KOPT-K1 (cell line): ENCODE data around the gene ABLIM1.

Source experiments
- H3K27ac ChIP-seq: fragments of 200-600 bp; sonication (generic); 2 replicates; pipeline ENCODE4 v1.5.1; 2016; ENCODE audit warnings: antibody characterized with exemption, mild to moderate bottlenecking, low read depth, low read length; ENCODE audit not compliant: poor library complexity, severe bottlenecking
- H3K36me3 ChIP-seq: fragments of 200-600 bp; sonication (generic); 2 replicates; pipeline ENCODE4 v1.5.1; 2017; ENCODE audit warnings: antibody characterized with exemption, mild to moderate bottlenecking, low read length, moderate library complexity; ENCODE audit not compliant: insufficient read depth
- H3K9me3 ChIP-seq: fragments of 200-600 bp; sonication (generic); 2 replicates; pipeline ENCODE4 v1.5.1; 2017; ENCODE audit warnings: antibody characterized with exemption, low read length, mild to moderate bottlenecking; ENCODE audit not compliant: insufficient read depth, poor library complexity, severe bottlenecking

ABLIM1 gene

GRCh38 chr10:114684084-114684821 lies 26.2 kb upstream of the ABLIM1 start:
- no peak overlapping the region for H3K27ac ChIP-seq

GRCh38 chr10:114683593-114683992 lies 25.5 kb upstream of the ABLIM1 start:
- H3K9me3 ChIP-seq, result no peaks in the 10 kb centered on the region
- no peaks in the 10 kb centered on the region for H3K36me3 ChIP-seq
- no peak overlapping the region for H3K27ac ChIP-seq

More at GRCh38 chr10:114684084-114684821, 26.2 kb upstream of the ABLIM1 start:
- Histone ChIP-seq H3K9me3 (no peaks in the 10 kb centered on the region), H3K36me3 (no peaks in the 10 kb centered on the region)

GRCh38 chr10:114683162-114683561 lies 25.1 kb upstream of the ABLIM1 start:
- no peaks in the 10 kb centered on the region for H3K36me3 ChIP-seq
- no peaks in the 10 kb centered on the region for H3K9me3 ChIP-seq
- no peak overlapping the region for H3K27ac ChIP-seq

GRCh38 chr10:114682532-114682931 lies 24.5 kb upstream of the ABLIM1 start:
- no peak overlapping the region for H3K27ac ChIP-seq
- H3K36me3 ChIP-seq, result no peaks in the 10 kb centered on the region
- H3K9me3 ChIP-seq, result no peaks in the 10 kb centered on the region

- no peak overlapping the region for H3K27ac ChIP-seq
- no peaks in the 10 kb centered on the region for H3K36me3 ChIP-seq
- no peaks in the 10 kb centered on the region for H3K9me3 ChIP-seq
Observed at GRCh38 chr10:114682121-114682520, 24.0 kb upstream of the ABLIM1 start.

- Histone ChIP-seq H3K9me3 (no peaks in the 10 kb centered on the region), H3K27ac (no peak overlapping the region), H3K36me3 (no peaks in the 10 kb centered on the region)
Observed at GRCh38 chr10:114681542-114681941, 23.5 kb upstream of the ABLIM1 start.

- H3K9me3 ChIP-seq, result no peaks in the 10 kb centered on the region
- no peak overlapping the region for H3K27ac ChIP-seq
- no peaks in the 10 kb centered on the region for H3K36me3 ChIP-seq
Observed at GRCh38 chr10:114680543-114681117, 22.6 kb upstream of the ABLIM1 start.

- H3K9me3 ChIP-seq, result no peaks in the 10 kb centered on the region
- no peaks in the 10 kb centered on the region for H3K36me3 ChIP-seq
- H3K27ac ChIP-seq, result no peak overlapping the region
Observed at GRCh38 chr10:114679552-114679951, 21.5 kb upstream of the ABLIM1 start.

- no peaks in the 10 kb centered on the region for H3K36me3 ChIP-seq
- no peaks in the 10 kb centered on the region for H3K9me3 ChIP-seq
- H3K27ac ChIP-seq, result no peak overlapping the region
Observed at GRCh38 chr10:114678820-114679219, 20.7 kb upstream of the ABLIM1 start.

GRCh38 chr10:114678336-114678735 lies 20.3 kb upstream of the ABLIM1 start:
- H3K36me3 ChIP-seq, result no peaks in the 10 kb centered on the region
- no peaks in the 10 kb centered on the region for H3K9me3 ChIP-seq
- no peak overlapping the region for H3K27ac ChIP-seq

GRCh38 chr10:114674346-114674745 lies 16.3 kb upstream of the ABLIM1 start:
- Histone ChIP-seq H3K27ac (no peak overlapping the region), H3K9me3 (no peaks in the 10 kb centered on the region), H3K36me3 (no peaks in the 10 kb centered on the region)

- Histone ChIP-seq H3K9me3 (no peaks in the 10 kb centered on the region), H3K36me3 (no peaks in the 10 kb centered on the region), H3K27ac (no peak overlapping the region)
Observed at GRCh38 chr10:114669648-114670047, 11.6 kb upstream of the ABLIM1 start.

- Histone ChIP-seq H3K9me3 (no peaks in the 10 kb centered on the region), H3K27ac (no peak overlapping the region), H3K36me3 (no peaks in the 10 kb centered on the region)
Observed at GRCh38 chr10:114668375-114669080, 10.5 kb upstream of the ABLIM1 start.

- Histone ChIP-seq H3K36me3 (no peaks in the 10 kb centered on the region), H3K27ac (no peak overlapping the region), H3K9me3 (no peaks in the 10 kb centered on the region)
Observed at GRCh38 chr10:114665873-114666272, 7.8 kb upstream of the ABLIM1 start.

GRCh38 chr10:114665406-114665805 lies 7.3 kb upstream of the ABLIM1 start:
- no peaks in the 10 kb centered on the region for H3K36me3 ChIP-seq
- H3K27ac ChIP-seq, result no peak overlapping the region
- no peaks in the 10 kb centered on the region for H3K9me3 ChIP-seq
